Endothelial cell (in vitro differentiated cells): ENCODE results near the gene OSBPL8. TPM values are rescaled to one million over a fixed set of nuclear protein-coding genes. Genes with fewer than 3 reads are reported as not detected.

Source experiments
- DNase-seq: peaks from one replicate; pipeline ENCODE4 v3.0.0; 2021; ENCODE audit warnings: low spot score
- H3K27ac Mint-ChIP-seq: one replicate; pipeline ENCODE4 v1.8.0; 2021; ENCODE audit warnings: mixed read lengths, inconsistent platforms; ENCODE audit not compliant: unreplicated experiment
- H3K27me3 Mint-ChIP-seq: one replicate; pipeline ENCODE4 v1.8.0; 2021; ENCODE audit warnings: mild to moderate bottlenecking, moderate library complexity, mixed read lengths, inconsistent platforms; ENCODE audit not compliant: unreplicated experiment
- H3K36me3 Mint-ChIP-seq: one replicate; pipeline ENCODE4 v1.8.0; 2021; ENCODE audit warnings: mild to moderate bottlenecking, low read depth, mixed read lengths, inconsistent platforms; ENCODE audit not compliant: unreplicated experiment
- H3K4me1 Mint-ChIP-seq: one replicate; pipeline ENCODE4 v1.8.0; 2021; ENCODE audit warnings: mild to moderate bottlenecking, mixed read lengths, inconsistent platforms; ENCODE audit not compliant: unreplicated experiment
- H3K4me3 Mint-ChIP-seq: one replicate; pipeline ENCODE4 v1.8.0; 2021; ENCODE audit warnings: mild to moderate bottlenecking, mixed read lengths, inconsistent platforms; ENCODE audit not compliant: unreplicated experiment
- H3K9me3 Mint-ChIP-seq: one replicate; pipeline ENCODE4 v1.8.0; 2021; ENCODE audit warnings: mixed read lengths, inconsistent platforms; ENCODE audit not compliant: unreplicated experiment
- CTCF ChIP-seq: fragments of 200-600 bp; sonication (generic); IDR thresholded peaks from one replicate; pipeline ENCODE4 v1.5.0; 2021; ENCODE audit warnings: antibody characterized with exemption; ENCODE audit not compliant: unreplicated experiment
- total RNA-seq: library from RNA; stranded (reverse); fragmentation: NEBNext Ultra II Directional; extraction: Animal tissue kit (Norgen Biotek cat#: 25700); gene quantifications from one replicate; pipeline ENCODE4 v1.2.1, GENCODE V29; 2021; ENCODE audit not compliant: unreplicated experiment

OSBPL8 gene
- total RNA-seq, 1 donor from 2014 or later = 82.3 TPM

- H3K4me1 Mint-ChIP-seq = no peaks in the 10 kb centered on the region
- no peak for TF ChIP-seq CTCF
- no peak overlapping the region for H3K27ac Mint-ChIP-seq
- DNase-seq = no peak
- H3K4me3 Mint-ChIP-seq = no peak overlapping the region
- H3K9me3 Mint-ChIP-seq = no peaks in the 10 kb centered on the region
- no peaks in the 10 kb centered on the region for H3K36me3 Mint-ChIP-seq
- H3K27me3 Mint-ChIP-seq = no peaks in the 10 kb centered on the region
Measured at GRCh38 chr12:76445462-76445861, 114.1 kb downstream of the OSBPL8 start.

GRCh38 chr12:76444408-76444984 lies 115.1 kb downstream of the OSBPL8 start:
- DNase-seq = no peak
- Mint-ChIP-seq H3K9me3 (no peaks in the 10 kb centered on the region), H3K4me3 (no peak overlapping the region)

GRCh38 chr12:76441016-76441415 lies 118.6 kb downstream of the OSBPL8 start:
- Mint-ChIP-seq H3K9me3 (no peaks in the 10 kb centered on the region), H3K27ac (no peak overlapping the region)
- no peak for TF ChIP-seq CTCF

More at GRCh38 chr12:76444408-76444984, 115.1 kb downstream of the OSBPL8 start:
- H3K4me1 Mint-ChIP-seq = no peaks in the 10 kb centered on the region
- H3K27ac Mint-ChIP-seq = no peak overlapping the region
- H3K27me3 Mint-ChIP-seq = no peaks in the 10 kb centered on the region
- no peaks in the 10 kb centered on the region for H3K36me3 Mint-ChIP-seq
- TF ChIP-seq CTCF = no peak

GRCh38 chr12:76432733-76433132 lies 126.8 kb downstream of the OSBPL8 start:
- no peaks in the 10 kb centered on the region for H3K36me3 Mint-ChIP-seq
- DNase-seq = no peak
- H3K27me3 Mint-ChIP-seq = no peaks in the 10 kb centered on the region
- H3K4me3 Mint-ChIP-seq = no peak overlapping the region
- H3K27ac Mint-ChIP-seq = no peak overlapping the region
- no peak for TF ChIP-seq CTCF
- no peaks in the 10 kb centered on the region for H3K9me3 Mint-ChIP-seq
- no peaks in the 10 kb centered on the region for H3K4me1 Mint-ChIP-seq

More at GRCh38 chr12:76441016-76441415, 118.6 kb downstream of the OSBPL8 start:
- no peak overlapping the region for H3K4me3 Mint-ChIP-seq
- no peaks in the 10 kb centered on the region for H3K27me3 Mint-ChIP-seq
- no peaks in the 10 kb centered on the region for H3K4me1 Mint-ChIP-seq
- DNase-seq = no peak
- H3K36me3 Mint-ChIP-seq = no peaks in the 10 kb centered on the region

- Mint-ChIP-seq H3K4me1 (peaks cover under 1% of the 10 kb centered on the region), H3K27ac (no peak overlapping the region), H3K4me3 (no peak overlapping the region), H3K9me3 (no peaks in the 10 kb centered on the region), H3K36me3 (peaks cover 9% of the 10 kb centered on the region), H3K27me3 (no peaks in the 10 kb centered on the region)
- DNase-seq = no peak
- no peak for TF ChIP-seq CTCF
Measured at GRCh38 chr12:76428117-76428516, 131.5 kb downstream of the OSBPL8 start.
